ENCODE data around the gene OR51B4. TPM values are rescaled to one million over a fixed set of nuclear protein-coding genes. Genes with fewer than 3 reads are reported as not detected.
"Not testable (repeated sequence)": the region's sequence is repeated elsewhere in the genome, so short reads cannot be mapped to it uniquely, and the experiment has no call there.

OR51B4 gene
- total RNA-seq, 1 donor from 2014 or later: not detected

GRCh38 chr11:5300251-5300650 is 1.5 kb downstream of the OR51B4 start:
- intact Hi-C loops (cut with DNase I): no loop called here
- Histone ChIP-seq H3K4me3 (no peak overlapping the region), H3K36me3 (no peaks in the 10 kb centered on the region), H3K4me1 (no peaks in the 10 kb centered on the region), H3K9me3 (no peaks in the 10 kb centered on the region), H3K27me3 (ENCODE audit: low read depth) (no peaks in the 10 kb centered on the region), H3K27ac (no peak overlapping the region)
- TF ChIP-seq CTCF (IDR thresholded peaks at IDR 0.05): no peak
- no peak for DNase-seq
- no peak for ATAC-seq

GRCh38 chr11:5298451-5298850 is 3.3 kb downstream of the OR51B4 start:
- Histone ChIP-seq H3K9me3 (no peaks in the 10 kb centered on the region), H3K27me3 (ENCODE audit: low read depth) (no peaks in the 10 kb centered on the region), H3K4me1 (no peaks in the 10 kb centered on the region), H3K4me3 (no peak overlapping the region), H3K27ac (no peak overlapping the region), H3K36me3 (no peaks in the 10 kb centered on the region)
- no peak for DNase-seq
- intact Hi-C loops (cut with DNase I): no loop called here
- no peak for ATAC-seq
- TF ChIP-seq CTCF (IDR thresholded peaks at IDR 0.05): no peak

GRCh38 chr11:5297721-5298323 is 3.9 kb downstream of the OR51B4 start:
- intact Hi-C loops (cut with DNase I): no loop called here

GRCh38 chr11:5294342-5294995 is 7.3 kb downstream of the OR51B4 start:
- not testable (repeated sequence) for DNase-seq, ATAC-seq

More at GRCh38 chr11:5297721-5298323, 3.9 kb downstream of the OR51B4 start:
- Histone ChIP-seq H3K36me3 (no peaks in the 10 kb centered on the region), H3K27ac (no peak overlapping the region), H3K27me3 (ENCODE audit: low read depth) (no peaks in the 10 kb centered on the region), H3K9me3 (no peaks in the 10 kb centered on the region), H3K4me1 (no peaks in the 10 kb centered on the region), H3K4me3 (no peak overlapping the region)
- no peak for DNase-seq
- ATAC-seq: no peak
- TF ChIP-seq CTCF (IDR thresholded peaks at IDR 0.05): no peak

GRCh38 chr11:5293028-5293427 is 8.7 kb downstream of the OR51B4 start:
- intact Hi-C loops (cut with DNase I): no loop called here
- no peak for DNase-seq
- ATAC-seq: no peak
- no peaks in the 10 kb centered on the region for H3K4me1 ChIP-seq
- no peak overlapping the region for H3K27ac ChIP-seq
- no peaks in the 10 kb centered on the region for H3K27me3 ChIP-seq (ENCODE audit: low read depth)
- no peak overlapping the region for H3K4me3 ChIP-seq
- no peak for TF ChIP-seq CTCF (IDR thresholded peaks at IDR 0.05)
- no peaks in the 10 kb centered on the region for H3K36me3 ChIP-seq
- no peaks in the 10 kb centered on the region for H3K9me3 ChIP-seq

More at GRCh38 chr11:5294342-5294995, 7.3 kb downstream of the OR51B4 start:
- H3K4me3 ChIP-seq; H3K4me1 ChIP-seq; intact Hi-C loops (cut with DNase I); H3K27ac ChIP-seq; H3K9me3 ChIP-seq; H3K36me3 ChIP-seq; H3K27me3 ChIP-seq (ENCODE audit: low read depth): not testable (repeated sequence)

GRCh38 chr11:5291207-5291838 is 10.4 kb downstream of the OR51B4 start:
- Histone ChIP-seq H3K36me3 (no peaks in the 10 kb centered on the region), H3K4me3 (no peak overlapping the region), H3K27me3 (ENCODE audit: low read depth) (no peaks in the 10 kb centered on the region), H3K27ac (no peak overlapping the region), H3K9me3 (no peaks in the 10 kb centered on the region), H3K4me1 (no peaks in the 10 kb centered on the region)
- intact Hi-C loops (cut with DNase I): no loop called here
- ATAC-seq (peak in 1 of 2 donors; percentile 40), DNase-seq (no peak)
- TF ChIP-seq CTCF (IDR thresholded peaks at IDR 0.05): peak; percentile 26
